HT-29 (cell line): ENCODE results near the gene STK39. TPM values are rescaled to one million over a fixed set of nuclear protein-coding genes. Genes with fewer than 3 reads are reported as not detected.
A peak's percentile ranks its signal among the peaks of the same experiment; 100 is the strongest.

Experiments
- DNase-seq: peaks from one replicate; pipeline ENCODE4 v3.0.0-alpha.2; 2015; ENCODE audit warnings: low spot score
- total RNA-seq: library from RNA; depleted of rRNA; stranded (reverse); fragments of >200 nt; shearing (Covaris generic); gene quantifications from 2 replicates; pipeline ENCODE4 v1.2.3, GENCODE V29; 2014

STK39 gene
- total RNA-seq, 1 experiment from 2014 or later, result 37.8 TPM

- peak; percentile 46 for DNase-seq
Observed at GRCh38 chr2:168160897-168161296, 86.5 kb downstream of the STK39 start.

- DNase-seq, result no peak
Observed at GRCh38 chr2:168159754-168160585, 87.4 kb downstream of the STK39 start.

GRCh38 chr2:168158586-168158985, 88.8 kb downstream of the STK39 start:
- no peak for DNase-seq

- peak; percentile 48 for DNase-seq
Observed at GRCh38 chr2:168157926-168158325, 89.5 kb downstream of the STK39 start.

GRCh38 chr2:168157070-168157469, 90.3 kb downstream of the STK39 start:
- no peak for DNase-seq

- no peak for DNase-seq
Observed at GRCh38 chr2:168156661-168157060, 90.7 kb downstream of the STK39 start.

GRCh38 chr2:168155680-168156079, 91.7 kb downstream of the STK39 start:
- no peak for DNase-seq

GRCh38 chr2:168155046-168155445, 92.3 kb downstream of the STK39 start:
- DNase-seq, result no peak

GRCh38 chr2:168152902-168153530, 94.4 kb downstream of the STK39 start:
- DNase-seq, result no peak

- no peak for DNase-seq
Observed at GRCh38 chr2:168149986-168150385, 97.4 kb downstream of the STK39 start.

GRCh38 chr2:168149150-168149974, 98.0 kb downstream of the STK39 start:
- DNase-seq, result no peak

- no peak for DNase-seq
Observed at GRCh38 chr2:168147830-168148794, 99.3 kb downstream of the STK39 start.

- no peak for DNase-seq
Observed at GRCh38 chr2:168146892-168147810, 100.2 kb downstream of the STK39 start.

- no peak for DNase-seq
Observed at GRCh38 chr2:168145426-168146310, 101.7 kb downstream of the STK39 start.

GRCh38 chr2:168145011-168145410, 102.4 kb downstream of the STK39 start:
- DNase-seq, result no peak

- DNase-seq, result no peak
Observed at GRCh38 chr2:168143813-168144212, 103.6 kb downstream of the STK39 start.

GRCh38 chr2:168140892-168141291, 106.5 kb downstream of the STK39 start:
- no peak for DNase-seq

GRCh38 chr2:168139852-168140251, 107.5 kb downstream of the STK39 start:
- no peak for DNase-seq

GRCh38 chr2:168138901-168139300, 108.5 kb downstream of the STK39 start:
- DNase-seq, result no peak
